Activated naive CD4-positive, alpha-beta T cell treated with anti-CD3 and anti-CD28 coated beads, Interleukin-2, amount 50 U/mL, for 72 hours (primary cell): ENCODE measurements around the gene WASF2. TPM values are rescaled to one million over a fixed set of nuclear protein-coding genes. Genes with fewer than 3 reads are reported as not detected.
A peak's percentile ranks its signal among the peaks of the same experiment; 100 is the strongest.

Experiments used
- ATAC-seq, 2 donors: fragments of 150-1000 bp; cut with Tn5 transposase; 2 replicates each; pipeline ENCODE4 v1.10.0; 2021; ENCODE audit warnings: mild to moderate bottlenecking in 2 of 2, moderate library complexity in 2 of 2
- DNase-seq, 2 donors: peaks; one replicate each; pipeline ENCODE4 v3.0.0; 2021 to 2022; ENCODE audit warnings: low spot score in 2 of 2
- H3K27ac Mint-ChIP-seq, 2 donors: one replicate each; pipeline ENCODE4 v1.8.0; 2022; ENCODE audit warnings: mild to moderate bottlenecking in 2 of 2, mixed read lengths in 2 of 2
- H3K36me3 Mint-ChIP-seq, 2 donors: one replicate each; pipeline ENCODE4 v1.8.0; 2022; ENCODE audit warnings: mixed read lengths in 2 of 2
- H3K9me3 Mint-ChIP-seq, 2 donors: one replicate each; pipeline ENCODE4 v1.8.0; 2022; ENCODE audit warnings: mixed read lengths in 2 of 2
- total RNA-seq, 2 donors: library from RNA; stranded (reverse); gene quantifications; one replicate each; pipeline ENCODE4 v1.2.3, GENCODE V29; 2022

The WASF2 gene
- total RNA-seq, 2 donors from 2014 or later: 97.8 to 116 TPM

- Mint-ChIP-seq H3K36me3 (no peaks in the 10 kb centered on the region), H3K27ac (peak overlapping the region in 1 of 2 donors; percentile 29), H3K9me3 (no peaks in the 10 kb centered on the region)
- no peak for ATAC-seq
- DNase-seq: no peak
Measured at GRCh38 chr1:27372808-27373690, 116.9 kb downstream of the WASF2 start.

GRCh38 chr1:27372022-27372807 lies 117.8 kb downstream of the WASF2 start:
- Mint-ChIP-seq H3K36me3 (no peaks in the 10 kb centered on the region), H3K9me3 (no peaks in the 10 kb centered on the region), H3K27ac (peak overlapping the region in 1 of 2 donors; percentile 29)
- DNase-seq (no peak), ATAC-seq (no peak)

- DNase-seq (no peak), ATAC-seq (no peak)
- Mint-ChIP-seq H3K36me3 (no peaks in the 10 kb centered on the region), H3K9me3 (no peaks in the 10 kb centered on the region), H3K27ac (no peak overlapping the region)
Measured at GRCh38 chr1:27368869-27369582, 120.9 kb downstream of the WASF2 start.

GRCh38 chr1:27367160-27367650 lies 122.8 kb downstream of the WASF2 start:
- Mint-ChIP-seq H3K27ac (no peak overlapping the region), H3K9me3 (no peaks in the 10 kb centered on the region), H3K36me3 (no peaks in the 10 kb centered on the region)
- no peak for DNase-seq
- no peak for ATAC-seq

DNA sequence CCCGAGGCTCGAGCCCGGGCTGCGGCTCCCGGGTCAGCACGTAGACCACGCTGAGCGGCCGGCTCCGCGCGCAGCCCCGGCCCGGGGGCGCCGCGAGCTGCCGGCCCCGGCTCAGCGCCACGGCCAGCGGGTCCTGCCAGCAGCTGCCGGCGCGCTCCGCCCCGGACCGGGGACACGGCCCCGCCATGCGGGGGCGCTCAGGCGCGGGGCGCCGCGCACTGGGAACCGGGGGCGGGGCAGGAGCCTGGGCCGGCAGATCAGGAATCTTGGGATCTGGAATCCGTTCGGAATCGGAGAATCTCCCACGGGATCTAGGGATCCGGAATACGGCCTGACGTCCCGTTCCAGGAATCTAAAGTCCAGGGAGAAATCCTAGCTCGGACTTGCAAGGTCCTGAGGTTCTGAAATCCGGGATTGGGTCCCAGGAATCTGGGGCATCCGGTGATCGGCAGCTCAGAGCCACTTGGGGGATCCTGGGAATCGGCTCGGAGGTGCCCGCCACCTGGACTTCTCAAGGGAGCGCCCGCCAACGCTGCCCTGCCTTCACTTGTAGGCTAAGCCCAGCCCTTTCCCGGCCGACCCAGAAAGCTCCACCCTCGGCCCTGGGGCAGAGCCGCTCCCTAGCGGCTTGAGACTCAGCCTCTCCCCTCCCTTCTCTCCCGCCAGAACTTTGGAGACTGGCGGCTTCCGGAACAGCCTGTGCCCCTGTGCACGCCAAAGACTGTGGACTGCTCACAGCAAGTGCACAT lies 123.4 kb downstream of the WASF2 start, which contains the start of gene MAP3K6:
Gene MAP3K6, minus strand, starts transcription at position 551 of the 749 bp plus-strand sequence. Its CDS starts 364 bp downstream, at position 187.
- DNase-seq: peak in 1 of 2 donors; percentile 70

GRCh38 chr1:27366113-27366410 lies 123.9 kb downstream of the WASF2 start:
- ATAC-seq (peak; percentile 75 to 82), DNase-seq (peak; percentile 77 to 88)
- H3K27ac Mint-ChIP-seq: peak overlapping the region in 1 of 2 donors; percentile 93
- no peaks in the 10 kb centered on the region for H3K9me3 Mint-ChIP-seq
- no peaks in the 10 kb centered on the region for H3K36me3 Mint-ChIP-seq

More for the DNA sequence above, 123.4 kb downstream of the WASF2 start, which contains the start of gene MAP3K6:
- peak within 1 kb of the TSS in 1 of 2 donors; percentile 93 for H3K27ac Mint-ChIP-seq
- no peaks in the 10 kb centered on the region for H3K36me3 Mint-ChIP-seq
- peak in 1 of 2 donors; percentile 54 for ATAC-seq
- no peaks in the 10 kb centered on the region for H3K9me3 Mint-ChIP-seq

GRCh38 chr1:27365372-27366112 lies 124.4 kb downstream of the WASF2 start:
- ATAC-seq: peak; percentile 75 to 81
- Mint-ChIP-seq H3K36me3 (no peaks in the 10 kb centered on the region), H3K9me3 (no peaks in the 10 kb centered on the region), H3K27ac (peak overlapping the region in 1 of 2 donors; percentile 93)
- DNase-seq: peak; percentile 70 to 71

DNA sequence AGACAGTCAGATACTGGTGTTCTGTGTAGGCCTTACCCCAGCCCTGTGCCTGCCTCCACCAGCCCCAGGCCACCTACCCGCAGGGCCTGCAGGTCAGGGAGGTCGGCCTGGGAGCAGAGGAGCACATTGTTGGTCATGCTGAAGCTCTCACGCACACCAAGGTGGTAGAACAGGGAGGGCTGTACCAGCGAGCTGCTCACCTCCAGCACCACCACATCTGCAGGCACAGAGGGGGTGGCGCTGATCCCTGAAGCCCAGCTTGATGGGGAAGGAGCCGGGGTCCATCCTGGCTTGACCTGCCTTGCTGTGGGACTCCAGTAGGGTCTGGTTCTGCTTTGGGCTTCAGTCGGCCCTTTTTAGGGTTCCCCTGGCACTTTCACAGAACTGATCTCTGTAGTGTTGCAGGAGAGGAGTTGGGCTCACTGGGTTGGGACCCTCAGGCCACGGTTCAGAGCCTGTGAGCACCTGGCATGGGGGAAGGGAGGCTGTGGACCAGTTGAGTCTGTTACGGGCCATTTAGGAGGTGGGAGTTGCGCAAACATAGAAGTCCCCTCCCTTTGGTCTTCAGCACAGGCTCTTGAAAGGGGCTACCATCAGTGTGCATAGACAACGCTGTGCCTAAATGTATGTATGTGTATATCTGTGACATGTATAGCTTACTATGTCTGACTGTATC lies 125.1 kb downstream of the WASF2 start:
- H3K9me3 Mint-ChIP-seq: no peaks in the 10 kb centered on the region
- ATAC-seq: no peak
- DNase-seq: no peak
- H3K36me3 Mint-ChIP-seq: no peaks in the 10 kb centered on the region
- no peak overlapping the region for H3K27ac Mint-ChIP-seq

GRCh38 chr1:27363766-27364695 lies 125.9 kb downstream of the WASF2 start:
- Mint-ChIP-seq H3K27ac (no peak overlapping the region), H3K36me3 (no peaks in the 10 kb centered on the region), H3K9me3 (no peaks in the 10 kb centered on the region)
- ATAC-seq (no peak), DNase-seq (no peak)

GRCh38 chr1:27361553-27361952 lies 128.4 kb downstream of the WASF2 start:
- DNase-seq (no peak), ATAC-seq (no peak)
- Mint-ChIP-seq H3K36me3 (no peaks in the 10 kb centered on the region), H3K27ac (no peak overlapping the region), H3K9me3 (no peaks in the 10 kb centered on the region)

GRCh38 chr1:27361044-27361402 lies 128.9 kb downstream of the WASF2 start:
- H3K9me3 Mint-ChIP-seq: no peaks in the 10 kb centered on the region
- no peaks in the 10 kb centered on the region for H3K36me3 Mint-ChIP-seq
- DNase-seq (no peak), ATAC-seq (no peak)
- peak overlapping the region in 1 of 2 donors; percentile 22 for H3K27ac Mint-ChIP-seq

DNA sequence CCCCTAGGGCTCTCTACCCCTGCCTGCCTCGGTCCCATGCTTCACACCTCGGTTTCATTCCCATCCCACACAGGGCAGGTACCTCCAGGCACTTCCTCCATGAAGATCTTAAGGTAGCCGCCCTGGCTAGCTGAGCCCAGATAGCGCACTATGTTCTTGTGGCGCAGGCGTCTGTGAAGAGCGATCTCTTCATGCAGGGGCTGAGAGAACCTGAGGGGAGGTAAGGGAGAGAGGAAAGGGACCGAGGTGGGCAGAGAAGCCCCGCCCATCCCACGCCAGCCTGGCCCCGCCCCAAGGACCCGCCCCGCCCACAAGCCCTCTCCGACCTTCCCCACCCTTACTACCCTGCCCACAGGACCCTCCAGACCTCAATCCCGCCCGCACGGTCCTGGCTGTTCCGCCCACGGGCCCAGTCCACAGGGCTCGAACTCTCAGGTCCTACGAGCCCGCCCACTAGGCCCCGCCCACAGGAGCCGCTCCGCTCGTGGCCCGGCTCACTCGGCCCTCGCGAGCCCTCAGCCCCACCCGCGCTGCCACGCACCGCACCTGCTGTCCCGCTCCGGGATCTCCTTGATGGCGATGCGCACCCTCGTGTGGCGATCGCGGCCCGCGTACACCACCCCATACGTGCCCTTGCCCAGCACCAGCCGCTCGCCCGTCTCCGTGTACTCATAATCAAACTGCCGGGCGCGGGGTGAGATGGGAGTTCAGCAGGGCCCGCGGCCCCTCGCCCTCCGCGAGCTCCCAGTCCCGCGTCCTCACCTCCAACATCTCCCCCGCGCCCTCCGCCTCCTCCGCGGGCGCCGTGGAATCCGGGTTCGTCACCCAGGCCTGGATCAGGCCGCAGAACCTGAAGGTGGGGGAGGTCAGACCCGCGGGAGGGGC lies 129.6 kb downstream of the WASF2 start:
- DNase-seq (no peak), ATAC-seq (peak in 1 of 2 donors; percentile 34)
- Mint-ChIP-seq H3K9me3 (no peaks in the 10 kb centered on the region), H3K36me3 (no peaks in the 10 kb centered on the region), H3K27ac (no peak overlapping the region)

DNA sequence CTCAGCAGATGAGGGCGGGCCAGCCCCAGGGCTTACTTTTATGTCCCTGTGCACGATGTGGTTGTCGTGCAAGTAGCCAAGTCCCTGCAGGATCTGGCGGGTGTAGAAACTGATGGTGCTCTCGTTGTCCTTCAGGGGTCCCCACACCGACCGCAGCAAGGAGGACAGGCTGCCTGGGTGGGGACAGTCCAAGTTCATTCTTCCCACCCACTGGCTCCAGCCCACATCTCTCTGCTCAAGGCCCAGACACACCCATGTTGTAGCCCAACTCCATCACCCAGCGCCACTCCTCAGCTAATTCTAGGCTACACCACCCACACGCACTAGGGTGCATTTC lies 130.2 kb downstream of the WASF2 start:
- H3K36me3 Mint-ChIP-seq: no peaks in the 10 kb centered on the region
- H3K27ac Mint-ChIP-seq: no peak overlapping the region
- ATAC-seq: no peak
- no peak for DNase-seq
- H3K9me3 Mint-ChIP-seq: no peaks in the 10 kb centered on the region
